IPS DF 4.7 (cell line): Measurements from ENCODE around the gene KIF3B.
"Not testable (repeated sequence)": the region's sequence is repeated elsewhere in the genome, so short reads cannot be mapped to it uniquely, and the experiment has no call there.

Source experiments
- DNase-seq: peaks from one replicate; pipeline ENCODE4 v3.0.0-alpha.2; 2013; ENCODE audit warnings: low spot score; ENCODE audit errors: extremely low read depth

The KIF3B gene

DNA sequence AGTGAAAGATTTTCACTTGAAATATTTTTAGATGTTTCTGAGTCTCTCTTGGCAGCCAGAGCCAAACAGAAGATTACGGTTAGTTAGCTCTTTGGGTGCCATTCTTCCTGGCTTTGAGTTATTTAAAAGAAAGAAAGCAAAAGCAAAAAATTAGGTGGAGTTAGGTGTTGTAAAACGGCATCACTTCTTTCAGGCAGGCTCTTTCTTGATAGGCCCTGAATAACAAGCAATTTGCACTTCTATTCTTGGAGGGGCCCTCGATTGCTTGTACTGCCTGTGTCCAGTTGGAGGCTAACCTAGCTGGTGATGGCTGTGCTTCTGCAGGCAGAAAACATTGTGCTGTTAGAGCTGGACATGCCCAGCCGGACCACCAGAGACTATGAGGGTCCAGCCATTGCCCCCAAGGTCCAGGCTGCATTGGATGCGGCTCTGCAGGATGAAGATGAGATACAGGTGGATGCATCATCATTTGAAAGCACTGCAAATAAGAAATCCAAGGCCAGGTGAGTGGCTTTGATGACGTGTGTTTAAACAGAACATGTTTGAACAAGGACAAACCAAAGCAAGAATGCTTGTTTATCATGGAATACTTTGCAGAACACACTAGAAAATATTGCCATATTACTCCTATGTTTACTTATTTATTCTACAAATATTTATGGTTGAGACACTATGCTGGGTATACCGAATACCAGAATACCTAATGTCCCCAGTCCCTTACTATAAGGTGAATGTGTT is 52.5 kb downstream of the KIF3B start:
- no peak for DNase-seq

DNA sequence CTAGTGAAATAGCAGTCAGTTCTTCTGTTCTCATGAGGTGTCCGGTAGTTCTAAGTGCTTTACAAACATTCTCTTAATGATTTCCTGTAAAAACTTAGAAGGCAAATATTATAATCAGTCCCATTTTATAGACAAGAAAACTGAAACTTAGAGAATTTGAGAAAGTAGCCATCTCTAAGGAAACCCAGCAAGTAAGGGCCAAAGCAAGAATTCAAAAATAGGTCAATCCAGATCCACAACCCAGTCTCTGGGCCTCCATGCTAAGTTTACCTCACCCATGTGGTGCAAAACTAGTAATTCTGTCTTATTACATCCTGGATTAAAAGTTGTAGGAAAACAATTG is 53.1 kb downstream of the KIF3B start:
- DNase-seq = no peak

GRCh38 chr20:32332614-32333013 is 55.2 kb downstream of the KIF3B start:
- no peak for DNase-seq

DNA sequence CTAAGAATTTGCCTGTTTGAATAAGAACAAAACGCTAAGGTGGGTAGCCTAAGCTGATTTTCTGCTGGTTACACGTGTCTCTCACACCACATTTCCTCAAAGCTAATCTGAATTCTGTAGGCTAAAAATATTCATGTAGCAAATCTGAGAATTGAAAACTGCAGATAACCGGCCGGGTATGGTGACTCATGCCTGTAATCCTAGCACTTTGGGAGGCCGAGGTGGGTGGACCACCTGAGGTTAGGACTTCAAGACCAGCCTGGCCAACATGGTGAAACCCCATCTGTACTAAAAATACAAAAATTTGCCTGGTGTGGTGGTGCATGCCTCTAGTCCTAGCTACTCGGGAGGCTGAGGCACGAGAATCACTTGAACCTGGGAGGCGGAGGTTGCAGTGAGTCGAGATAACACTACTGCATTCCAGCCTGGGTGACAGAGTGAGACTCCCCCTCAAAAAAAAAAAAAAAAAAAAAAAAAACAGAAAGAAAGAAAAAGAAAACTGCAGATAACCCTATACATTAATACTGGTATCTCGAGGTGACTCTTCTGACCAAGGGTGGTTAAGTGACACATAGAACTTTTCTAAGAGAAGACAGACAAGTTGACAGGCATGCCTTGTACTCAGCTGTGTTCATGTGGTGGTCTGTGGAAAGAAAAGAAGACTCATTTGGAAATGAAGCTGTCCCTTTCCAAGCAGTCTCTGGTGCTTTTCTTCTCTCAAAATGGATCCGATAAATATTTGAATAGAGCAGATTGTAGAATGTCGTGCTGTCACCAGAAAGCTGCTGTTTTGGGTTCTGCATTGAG is 55.9 kb downstream of the KIF3B start:
- no peak for DNase-seq

GRCh38 chr20:32333988-32334885 is 56.8 kb downstream of the KIF3B start:
- DNase-seq = no peak

GRCh38 chr20:32336918-32337347 is 59.5 kb downstream of the KIF3B start:
- no peak for DNase-seq

DNA sequence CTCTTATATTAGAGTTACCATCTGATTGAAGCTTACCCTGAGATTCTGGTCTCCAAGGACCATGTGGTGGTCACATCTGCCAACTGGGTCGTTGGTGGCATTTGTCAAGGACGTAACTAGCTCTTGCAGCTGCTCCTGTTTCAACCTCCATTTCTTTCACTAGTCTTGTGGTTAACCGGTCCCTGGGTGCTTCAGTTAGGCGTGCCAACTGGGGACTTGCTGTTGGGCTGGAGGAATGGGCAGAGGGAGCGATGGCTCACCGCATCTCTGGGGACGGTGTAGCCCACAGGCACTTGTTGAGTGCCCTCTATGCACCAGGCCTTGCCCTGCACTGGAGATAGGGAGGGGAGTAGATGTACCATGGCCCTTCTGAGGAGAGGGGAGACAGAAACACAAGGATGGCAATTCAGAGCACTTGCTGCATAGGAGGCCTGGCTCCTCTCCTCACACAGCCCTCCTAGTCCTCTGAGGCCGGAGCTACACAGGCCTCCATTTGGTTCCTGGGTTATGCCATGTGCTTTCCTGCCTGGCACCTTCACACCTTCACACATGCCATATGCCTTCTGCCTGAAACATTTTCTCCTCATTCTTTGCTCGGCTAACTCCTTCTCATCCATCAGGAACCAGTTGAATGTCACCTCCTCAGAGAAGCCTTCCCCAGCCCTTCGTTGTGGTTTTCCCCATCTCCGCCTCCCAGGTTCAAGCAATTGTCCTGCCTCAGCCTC is 60.6 kb downstream of the KIF3B start:
- DNase-seq = no peak

DNA sequence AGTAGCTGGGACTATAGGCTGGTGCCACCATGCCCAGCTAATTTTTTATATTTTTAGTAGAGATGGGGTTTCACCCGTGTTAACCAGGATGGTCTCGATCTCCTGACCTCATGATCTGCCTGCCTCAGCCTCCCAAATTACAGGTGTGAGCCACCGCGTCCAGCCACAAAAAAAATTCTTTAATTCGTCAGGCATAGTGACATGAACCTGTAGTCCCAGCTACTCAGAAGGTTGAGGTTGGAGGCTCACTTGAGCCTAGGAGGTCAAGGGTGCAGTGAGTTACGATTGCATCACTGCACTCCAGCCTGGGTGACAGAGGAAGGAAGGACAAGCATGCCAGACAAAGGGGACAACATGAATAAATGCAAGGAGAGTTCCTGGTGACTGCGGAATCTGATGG is 61.2 kb downstream of the KIF3B start:
- no peak for DNase-seq

DNA sequence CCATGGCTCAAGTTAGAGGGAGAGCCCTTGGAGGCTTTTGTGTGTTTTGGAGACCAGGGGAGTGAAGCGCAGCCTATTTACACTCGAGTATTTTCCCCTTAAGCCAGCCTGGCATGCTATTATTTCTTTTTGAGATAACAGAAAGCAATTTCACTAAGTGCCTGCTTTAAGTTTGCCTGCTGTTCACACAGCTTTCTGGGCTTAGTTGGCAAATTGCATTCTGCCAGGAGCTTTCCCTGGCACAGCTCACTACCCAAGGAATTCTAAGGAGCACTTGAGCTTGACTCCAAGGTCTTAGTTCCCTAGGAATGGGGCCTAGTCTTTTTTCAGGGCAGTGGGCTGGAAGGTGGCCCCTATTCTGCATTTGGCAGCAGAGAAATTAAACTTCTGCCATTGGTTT is 61.7 kb downstream of the KIF3B start:
- DNase-seq = no peak

DNA sequence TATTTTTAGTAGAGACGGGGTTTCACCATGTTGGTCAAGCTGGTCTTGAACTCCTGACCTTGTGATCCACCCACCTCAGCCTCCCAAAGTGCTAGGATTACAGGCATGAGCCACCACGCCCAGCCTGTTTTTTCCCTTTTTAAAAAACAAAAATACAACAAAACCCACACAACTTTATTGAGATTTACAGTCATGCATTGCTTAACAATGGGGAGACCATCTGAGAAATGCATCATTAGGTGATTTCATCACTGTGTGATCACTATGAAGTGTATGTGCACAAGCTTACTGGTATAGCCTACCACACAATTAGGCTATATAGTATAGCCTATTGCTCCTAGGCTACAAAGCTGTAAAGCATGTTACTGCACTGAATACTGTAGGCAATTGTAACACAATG is 63.6 kb downstream of the KIF3B start:
- not testable (repeated sequence) for DNase-seq

- DNase-seq = no peak
These were observed 66.0 kb downstream of the KIF3B start for GRCh38 chr20:32343439-32343838.

- no peak for DNase-seq
These were observed 67.5 kb downstream of the KIF3B start for GRCh38 chr20:32344835-32345506.

DNA sequence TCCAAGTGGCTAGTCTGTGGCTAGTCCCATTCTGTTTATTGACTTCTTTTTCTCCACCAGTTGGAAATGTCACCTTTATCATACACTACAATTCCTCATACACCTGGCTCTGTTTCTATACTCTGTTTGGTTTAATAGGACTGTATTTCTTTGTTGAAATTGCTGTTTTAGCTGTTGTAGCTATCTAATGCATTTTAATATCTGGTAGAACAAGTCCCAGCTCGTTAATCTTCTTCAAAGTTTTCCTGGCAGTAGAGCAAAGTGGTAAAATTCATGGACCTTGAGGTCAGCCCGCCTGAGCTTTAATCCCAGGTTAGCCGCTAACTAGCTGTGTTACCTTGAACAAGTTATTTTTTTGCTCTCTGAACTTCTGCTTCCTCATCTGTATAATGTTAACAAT is 70.8 kb downstream of the KIF3B start:
- DNase-seq = no peak

DNA sequence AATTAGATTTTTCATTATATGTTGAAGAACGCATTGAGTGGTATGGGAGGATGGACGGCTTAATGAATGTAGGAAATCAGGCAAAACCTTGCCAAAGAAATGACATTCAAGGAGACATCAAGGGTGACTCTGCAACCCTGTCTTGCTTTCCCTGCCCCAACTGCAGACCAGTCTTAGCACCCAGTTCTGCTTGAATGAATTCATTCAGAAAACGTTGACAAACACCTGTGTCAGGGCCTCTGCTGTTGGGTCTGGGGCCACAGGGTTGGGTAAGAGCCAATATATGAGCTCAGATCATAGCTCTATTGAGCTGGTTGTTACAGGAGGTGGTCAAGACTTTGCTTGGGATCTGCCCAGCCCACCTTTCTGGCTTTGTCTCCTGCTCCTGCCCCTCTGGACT is 73.0 kb downstream of the KIF3B start:
- DNase-seq = no peak

DNA sequence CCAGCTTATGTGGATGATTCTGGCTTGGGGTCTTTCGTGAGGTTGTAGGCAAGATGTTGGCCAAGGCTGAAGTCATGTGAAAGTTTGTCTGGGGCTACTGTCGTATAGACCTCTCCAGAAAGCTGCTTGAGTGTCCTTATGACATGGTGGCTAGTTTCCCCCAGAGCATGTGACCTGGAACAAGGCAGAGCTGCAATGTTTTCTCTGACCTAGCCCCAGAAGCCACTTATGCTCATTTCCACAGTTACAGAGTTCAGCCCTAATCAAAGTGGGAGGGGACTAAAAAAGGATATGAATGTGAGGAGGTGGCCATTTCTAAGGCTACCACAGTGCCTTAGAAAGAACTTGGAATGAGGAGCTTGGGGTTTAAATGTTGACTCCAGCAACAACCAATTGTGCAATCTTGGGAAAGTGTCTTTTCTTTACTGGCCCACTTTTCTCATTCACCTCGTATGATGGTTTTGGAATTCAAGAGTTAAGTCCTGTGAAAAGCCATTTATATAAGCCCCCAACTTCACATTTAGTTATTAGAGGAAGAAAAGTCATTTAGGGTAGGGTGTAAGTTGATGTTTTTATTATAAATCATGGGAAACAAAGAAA is 74.8 kb downstream of the KIF3B start:
- DNase-seq = no peak

GRCh38 chr20:32353848-32354496 is 76.5 kb downstream of the KIF3B start:
- DNase-seq = no peak

GRCh38 chr20:32354592-32355416 is 77.4 kb downstream of the KIF3B start:
- DNase-seq = no peak

GRCh38 chr20:32355417-32355841 is 78.0 kb downstream of the KIF3B start:
- no peak for DNase-seq
